ENCODE data around the gene SEMA5B.

GRCh38 chr3:123004201-123004918 is 23.2 kb downstream of the SEMA5B start:
- TF ChIP-seq, protein P1, sequence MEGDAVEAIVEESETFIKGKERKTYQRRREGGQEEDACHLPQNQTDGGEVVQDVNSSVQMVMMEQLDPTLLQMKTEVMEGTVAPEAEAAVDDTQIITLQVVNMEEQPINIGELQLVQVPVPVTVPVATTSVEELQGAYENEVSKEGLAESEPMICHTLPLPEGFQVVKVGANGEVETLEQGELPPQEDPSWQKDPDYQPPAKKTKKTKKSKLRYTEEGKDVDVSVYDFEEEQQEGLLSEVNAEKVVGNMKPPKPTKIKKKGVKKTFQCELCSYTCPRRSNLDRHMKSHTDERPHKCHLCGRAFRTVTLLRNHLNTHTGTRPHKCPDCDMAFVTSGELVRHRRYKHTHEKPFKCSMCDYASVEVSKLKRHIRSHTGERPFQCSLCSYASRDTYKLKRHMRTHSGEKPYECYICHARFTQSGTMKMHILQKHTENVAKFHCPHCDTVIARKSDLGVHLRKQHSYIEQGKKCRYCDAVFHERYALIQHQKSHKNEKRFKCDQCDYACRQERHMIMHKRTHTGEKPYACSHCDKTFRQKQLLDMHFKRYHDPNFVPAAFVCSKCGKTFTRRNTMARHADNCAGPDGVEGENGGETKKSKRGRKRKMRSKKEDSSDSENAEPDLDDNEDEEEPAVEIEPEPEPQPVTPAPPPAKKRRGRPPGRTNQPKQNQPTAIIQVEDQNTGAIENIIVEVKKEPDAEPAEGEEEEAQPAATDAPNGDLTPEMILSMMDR (IDR thresholded peaks at IDR 0.05; ENCODE audit: insufficient read depth, low read length, poor library complexity, severe bottlenecking), result no peak
- TF ChIP-seq EZH2phosphoT487 (conservative IDR thresholded peaks at IDR 0.05; ENCODE audit: low read length), result no peak
